ENCODE results near the gene NAALADL2.
A peak's percentile ranks its signal among the peaks of the same experiment; 100 is the strongest.

NAALADL2 gene

DNA sequence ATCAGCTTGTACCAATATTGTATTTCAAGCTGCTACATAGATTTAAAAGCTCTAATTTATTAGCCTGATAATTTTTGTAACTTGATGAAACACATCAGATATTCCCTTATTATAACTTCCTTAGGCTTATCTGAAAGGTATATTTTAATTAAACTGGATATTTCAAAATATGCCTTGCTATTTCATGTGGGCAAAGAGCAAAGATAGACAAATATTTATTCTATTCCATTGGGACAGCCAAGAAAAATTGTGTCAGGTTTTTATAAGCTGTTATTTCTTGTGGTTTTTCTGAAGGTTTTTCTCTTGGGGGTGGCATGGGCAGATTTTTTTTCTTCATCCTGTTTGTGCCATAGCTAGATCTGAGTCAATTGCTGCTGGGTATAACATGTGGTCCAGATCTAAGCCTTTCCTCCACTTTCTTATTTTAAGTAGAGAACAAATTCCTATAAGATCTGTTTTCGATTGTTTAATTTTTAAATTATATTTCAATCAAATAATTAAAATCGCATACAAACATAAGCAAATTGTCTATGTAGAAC lies 249.5 kb downstream of the NAALADL2 start:
- Histone ChIP-seq H3K27ac (ENCODE audit: low read length) (no peak overlapping the region), H3K9me3 (ENCODE audit: insufficient read depth, low read length) (no peaks in the 10 kb centered on the region), H2AFZ (ENCODE audit: low read depth, low read length) (no peak overlapping the region), H3K4me1 (ENCODE audit: low read length) (no peaks in the 10 kb centered on the region), H3K9ac (ENCODE audit: low read length) (no peak overlapping the region), H3K79me2 (ENCODE audit: low read length) (no peaks in the 10 kb centered on the region), H3K27me3 (ENCODE audit: low read depth, low read length) (no peaks in the 10 kb centered on the region), H4K20me1 (ENCODE audit: insufficient read depth, low read length) (no peaks in the 10 kb centered on the region), H3K36me3 (replicated peaks; ENCODE audit: low read depth, low read length) (no peaks in the 10 kb centered on the region), H3K4me2 (ENCODE audit: low read length) (no peak overlapping the region), H3K4me3 (ENCODE audit: low read length) (no peak overlapping the region)
- TF ChIP-seq, protein P1, sequence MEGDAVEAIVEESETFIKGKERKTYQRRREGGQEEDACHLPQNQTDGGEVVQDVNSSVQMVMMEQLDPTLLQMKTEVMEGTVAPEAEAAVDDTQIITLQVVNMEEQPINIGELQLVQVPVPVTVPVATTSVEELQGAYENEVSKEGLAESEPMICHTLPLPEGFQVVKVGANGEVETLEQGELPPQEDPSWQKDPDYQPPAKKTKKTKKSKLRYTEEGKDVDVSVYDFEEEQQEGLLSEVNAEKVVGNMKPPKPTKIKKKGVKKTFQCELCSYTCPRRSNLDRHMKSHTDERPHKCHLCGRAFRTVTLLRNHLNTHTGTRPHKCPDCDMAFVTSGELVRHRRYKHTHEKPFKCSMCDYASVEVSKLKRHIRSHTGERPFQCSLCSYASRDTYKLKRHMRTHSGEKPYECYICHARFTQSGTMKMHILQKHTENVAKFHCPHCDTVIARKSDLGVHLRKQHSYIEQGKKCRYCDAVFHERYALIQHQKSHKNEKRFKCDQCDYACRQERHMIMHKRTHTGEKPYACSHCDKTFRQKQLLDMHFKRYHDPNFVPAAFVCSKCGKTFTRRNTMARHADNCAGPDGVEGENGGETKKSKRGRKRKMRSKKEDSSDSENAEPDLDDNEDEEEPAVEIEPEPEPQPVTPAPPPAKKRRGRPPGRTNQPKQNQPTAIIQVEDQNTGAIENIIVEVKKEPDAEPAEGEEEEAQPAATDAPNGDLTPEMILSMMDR (IDR thresholded peaks at IDR 0.05; ENCODE audit: low read depth, low read length) = no peak
- TF ChIP-seq EZH2phosphoT487 (IDR thresholded peaks at IDR 0.05; ENCODE audit: low read depth) = no peak

DNA sequence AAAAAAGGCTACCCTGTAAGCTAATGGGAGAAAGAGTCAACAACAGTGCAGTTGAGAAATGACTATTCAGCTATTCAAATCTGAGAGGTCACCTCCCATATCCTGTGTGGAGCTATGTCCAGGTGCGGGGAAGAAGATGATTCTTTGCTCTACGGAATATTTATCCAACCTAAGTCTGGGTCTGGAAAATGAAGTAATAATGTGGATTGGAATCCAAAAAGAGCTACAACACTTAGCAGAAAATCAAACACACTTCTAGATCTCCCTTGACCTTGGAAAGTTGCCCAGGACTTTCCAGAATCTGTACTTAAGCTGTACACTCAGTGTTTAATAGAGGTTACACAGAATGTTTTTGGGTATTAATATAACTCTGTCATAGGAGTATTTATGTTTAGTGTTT lies 251.9 kb downstream of the NAALADL2 start:
- Histone ChIP-seq H3K27ac (ENCODE audit: low read length) (no peak overlapping the region), H3K4me3 (ENCODE audit: low read length) (no peak overlapping the region), H3K9me3 (ENCODE audit: insufficient read depth, low read length) (no peaks in the 10 kb centered on the region), H3K4me2 (ENCODE audit: low read length) (no peak overlapping the region), H3K79me2 (ENCODE audit: low read length) (no peaks in the 10 kb centered on the region), H4K20me1 (ENCODE audit: insufficient read depth, low read length) (no peaks in the 10 kb centered on the region), H3K4me1 (ENCODE audit: low read length) (no peaks in the 10 kb centered on the region), H2AFZ (ENCODE audit: low read depth, low read length) (no peak overlapping the region), H3K36me3 (replicated peaks; ENCODE audit: low read depth, low read length) (no peaks in the 10 kb centered on the region), H3K27me3 (ENCODE audit: low read depth, low read length) (no peaks in the 10 kb centered on the region), H3K9ac (ENCODE audit: low read length) (no peak overlapping the region)
- TF ChIP-seq EZH2phosphoT487 (IDR thresholded peaks at IDR 0.05; ENCODE audit: low read depth) = no peak
- TF ChIP-seq, protein P1 (IDR thresholded peaks at IDR 0.05; ENCODE audit: low read depth, low read length) = no peak

DNA sequence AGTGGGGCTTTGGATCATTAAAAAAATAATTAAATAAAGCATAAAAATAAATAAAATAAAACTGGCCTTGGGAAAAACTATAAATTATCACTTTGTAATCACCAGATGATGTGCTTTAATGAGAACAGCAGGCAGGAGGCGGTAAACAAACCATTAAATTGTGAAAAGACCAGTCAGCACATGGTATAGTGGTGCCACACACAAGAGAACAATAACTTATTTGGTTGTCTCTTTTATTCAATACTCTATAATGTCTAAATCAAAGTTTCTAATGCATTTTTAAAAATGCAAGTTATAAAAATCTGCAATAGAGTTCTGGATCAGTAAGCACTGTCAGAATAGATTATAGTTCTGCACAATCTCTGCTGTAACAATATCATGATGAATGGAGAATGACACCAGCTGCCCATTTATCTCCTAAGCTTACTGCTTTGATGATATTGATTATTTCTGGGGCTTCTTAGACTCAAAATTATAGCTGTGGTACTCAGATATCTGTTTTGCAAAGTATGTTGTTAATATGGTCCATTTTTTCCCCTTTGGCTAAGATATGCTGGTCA lies 259.3 kb downstream of the NAALADL2 start:
- H3K27me3 ChIP-seq (ENCODE audit: low read depth, low read length) = no peaks in the 10 kb centered on the region
- no peak overlapping the region for H3K9ac ChIP-seq (ENCODE audit: low read length)
- H2AFZ ChIP-seq (ENCODE audit: low read depth, low read length) = no peak overlapping the region
- H3K79me2 ChIP-seq (ENCODE audit: low read length) = no peaks in the 10 kb centered on the region
- H3K27ac ChIP-seq (ENCODE audit: low read length) = no peak overlapping the region
- H3K4me1 ChIP-seq (ENCODE audit: low read length) = no peaks in the 10 kb centered on the region
- TF ChIP-seq EZH2phosphoT487 (IDR thresholded peaks at IDR 0.05; ENCODE audit: low read depth) = no peak
- TF ChIP-seq, protein P1 (IDR thresholded peaks at IDR 0.05; ENCODE audit: low read depth, low read length) = no peak
- no peak overlapping the region for H3K4me3 ChIP-seq (ENCODE audit: low read length)
- H3K9me3 ChIP-seq (ENCODE audit: insufficient read depth, low read length) = no peaks in the 10 kb centered on the region
- no peaks in the 10 kb centered on the region for H4K20me1 ChIP-seq (ENCODE audit: insufficient read depth, low read length)
- H3K4me2 ChIP-seq (ENCODE audit: low read length) = no peak overlapping the region
- H3K36me3 ChIP-seq (replicated peaks; ENCODE audit: low read depth, low read length) = no peaks in the 10 kb centered on the region

DNA sequence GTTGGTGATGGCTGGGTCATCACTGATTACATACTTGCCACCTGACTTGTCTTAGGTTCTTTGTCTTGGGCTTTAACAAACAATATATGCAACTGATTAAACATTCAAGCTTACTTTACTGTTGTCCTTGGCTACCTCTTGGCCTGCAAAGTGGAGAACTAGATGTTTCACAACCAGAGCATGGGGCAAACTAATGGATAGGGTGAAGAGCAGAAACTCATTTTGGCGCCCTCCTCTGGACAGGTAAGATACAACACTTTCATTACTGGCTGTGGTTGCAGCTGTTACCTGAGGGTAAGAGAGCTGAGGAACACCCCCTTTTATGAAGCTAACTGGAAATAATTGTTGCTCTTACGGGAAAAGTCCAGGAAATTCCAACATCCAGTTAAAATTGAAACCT lies 262.1 kb downstream of the NAALADL2 start:
- Histone ChIP-seq H3K4me3 (ENCODE audit: low read length) (no peak overlapping the region), H3K36me3 (replicated peaks; ENCODE audit: low read depth, low read length) (no peaks in the 10 kb centered on the region), H3K79me2 (ENCODE audit: low read length) (no peaks in the 10 kb centered on the region), H3K27me3 (ENCODE audit: low read depth, low read length) (no peaks in the 10 kb centered on the region), H4K20me1 (ENCODE audit: insufficient read depth, low read length) (no peaks in the 10 kb centered on the region), H3K4me1 (ENCODE audit: low read length) (no peaks in the 10 kb centered on the region), H3K9ac (ENCODE audit: low read length) (no peak overlapping the region), H3K27ac (ENCODE audit: low read length) (no peak overlapping the region), H3K4me2 (ENCODE audit: low read length) (no peak overlapping the region), H3K9me3 (ENCODE audit: insufficient read depth, low read length) (no peaks in the 10 kb centered on the region), H2AFZ (ENCODE audit: low read depth, low read length) (no peak overlapping the region)
- TF ChIP-seq, protein P1 (IDR thresholded peaks at IDR 0.05; ENCODE audit: low read depth, low read length) = peak; percentile 58
- TF ChIP-seq EZH2phosphoT487 (IDR thresholded peaks at IDR 0.05; ENCODE audit: low read depth) = no peak

Data from OCI-LY3 (cell line).